OCI-LY3 (cell line): ENCODE results near the gene PCSK2.
"Not testable (repeated sequence)": the region's sequence is repeated elsewhere in the genome, so short reads cannot be mapped to it uniquely, and the experiment has no call there.

Experiments used
- H2AFZ ChIP-seq: fragments of 200-600, 300-600 bp; shearing (Covaris generic); 2 replicates; pipeline ENCODE4 v1.6.0; 2014; ENCODE audit warnings: antibody characterized with exemption, low read depth, low read length
- H3K27ac ChIP-seq: fragments of 200-600, 300-600 bp; sonication (generic); 2 replicates; pipeline ENCODE4 v1.5.1; 2014; ENCODE audit warnings: mild to moderate bottlenecking, low read length, moderate library complexity, mixed read lengths
- H3K27me3 ChIP-seq: fragments of 200-600, 300-600 bp; sonication (generic); 2 replicates; pipeline ENCODE4 v1.6.1; 2014; ENCODE audit warnings: low read depth, low read length, mixed read lengths
- H3K36me3 ChIP-seq: fragments of 200-600, 300-600 bp; sonication (generic); replicated peaks from 2 replicates; pipeline ENCODE3; 2014; ENCODE audit warnings: low read depth, low read length, mixed read lengths
- H3K4me1 ChIP-seq: fragments of 300-600, 200-600 bp; sonication (generic); 2 replicates; pipeline ENCODE4 v1.6.1; 2014; ENCODE audit warnings: low read length, mixed read lengths
- H3K4me2 ChIP-seq: fragments of 200-600, 300-600 bp; sonication (generic); 2 replicates; pipeline ENCODE4 v1.6.1; 2014; ENCODE audit warnings: low read length, mixed read lengths
- H3K4me3 ChIP-seq: fragments of 300-600, 200-600 bp; sonication (generic); 2 replicates; pipeline ENCODE4 v1.5.1; 2014; ENCODE audit warnings: antibody characterized with exemption, mild to moderate bottlenecking, low read length, moderate library complexity
- H3K79me2 ChIP-seq: fragments of 300-600, 200-600 bp; shearing (Covaris generic); 2 replicates; pipeline ENCODE4 v1.6.1; 2014; ENCODE audit warnings: mild to moderate bottlenecking, low read length, mixed read lengths
- H3K9ac ChIP-seq: fragments of 300-600, 200-600 bp; shearing (Covaris generic); 2 replicates; pipeline ENCODE4 v1.6.0; 2014; ENCODE audit warnings: mild to moderate bottlenecking, low read length, moderate library complexity
- H3K9me3 ChIP-seq: fragments of 200-600, 300-600 bp; shearing (Covaris generic); 2 replicates; pipeline ENCODE4 v1.6.1; 2014; ENCODE audit warnings: low read length, mixed read lengths; ENCODE audit not compliant: insufficient read depth
- H4K20me1 ChIP-seq: fragments of 200-600, 300-600 bp; sonication (generic); 2 replicates; pipeline ENCODE4 v1.6.1; 2016; ENCODE audit warnings: low read length, mixed read lengths; ENCODE audit not compliant: insufficient read depth
- CTCF ChIP-seq: fragments of 200-600, 300-600 bp; sonication (generic); IDR thresholded peaks from 2 replicates; pipeline ENCODE4 v1.5.1; 2014; ENCODE audit warnings: antibody characterized with exemption, low read length, low read depth
- EZH2phosphoT487 ChIP-seq: fragments of 200-600 bp; shearing (Covaris generic); IDR thresholded peaks from 2 replicates; pipeline ENCODE4 v1.6.1; 2018; ENCODE audit warnings: antibody characterized with exemption, mixed run types, low read depth

The PCSK2 gene

DNA sequence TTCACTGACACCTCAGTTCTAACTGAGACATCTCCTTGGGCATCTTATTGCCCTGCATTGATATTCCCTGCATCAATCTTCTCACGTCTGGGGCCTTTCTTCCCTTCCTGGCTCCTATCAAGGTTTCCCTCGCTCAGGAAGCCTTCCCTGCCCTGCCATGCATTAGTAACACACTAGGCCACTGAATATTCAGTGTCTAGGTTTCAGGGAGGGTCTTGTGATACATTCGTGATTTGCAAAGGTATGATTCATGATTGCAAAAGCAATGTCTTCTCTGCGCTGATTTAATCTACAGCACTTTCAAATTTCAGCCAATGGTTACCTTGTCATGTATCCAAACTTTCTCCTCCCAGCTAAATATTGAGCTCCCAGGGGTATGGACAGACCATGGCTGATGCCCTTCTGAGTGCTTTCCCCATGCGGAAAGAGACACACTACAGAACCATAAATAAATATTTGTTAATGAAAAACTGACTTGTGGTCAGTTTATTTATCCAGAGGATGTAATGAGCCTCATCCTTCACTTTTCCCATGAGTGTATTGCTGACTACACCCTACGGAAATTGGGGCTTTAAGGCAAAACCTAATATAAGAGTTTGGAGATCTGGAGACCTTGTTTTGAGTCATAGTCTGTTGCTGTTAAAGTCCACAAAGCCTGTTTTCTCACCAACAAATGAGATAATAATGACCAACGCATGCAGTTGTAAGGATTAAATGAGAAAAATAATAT lies 21.6 kb upstream of the PCSK2 start:
- Histone ChIP-seq H4K20me1 (no peaks in the 10 kb centered on the region), H3K36me3 (no peaks in the 10 kb centered on the region), H3K27ac (no peak overlapping the region), H3K27me3 (peaks cover 39% of the 10 kb centered on the region), H3K4me2 (no peak overlapping the region), H3K4me1 (no peaks in the 10 kb centered on the region), H3K9ac (no peak overlapping the region), H3K79me2 (no peaks in the 10 kb centered on the region), H3K4me3 (no peak overlapping the region), H2AFZ (no peak overlapping the region), H3K9me3 (no peaks in the 10 kb centered on the region)
- TF ChIP-seq EZH2phosphoT487 (no peak), CTCF (no peak)

GRCh38 chr20:17210387-17210786 lies 16.5 kb upstream of the PCSK2 start:
- H2AFZ ChIP-seq, result no peak overlapping the region
- no peaks in the 10 kb centered on the region for H3K36me3 ChIP-seq
- H3K27ac ChIP-seq, result no peak overlapping the region
- H3K9ac ChIP-seq, result no peak overlapping the region
- no peaks in the 10 kb centered on the region for H3K79me2 ChIP-seq
- H3K27me3 ChIP-seq, result peaks cover 13% of the 10 kb centered on the region; the same call in 1 of the 2 replicates
- H3K4me1 ChIP-seq, result no peaks in the 10 kb centered on the region
- no peaks in the 10 kb centered on the region for H4K20me1 ChIP-seq
- H3K4me3 ChIP-seq, result no peak overlapping the region
- H3K9me3 ChIP-seq, result no peaks in the 10 kb centered on the region
- TF ChIP-seq EZH2phosphoT487 (no peak), CTCF (no peak)
- no peak overlapping the region for H3K4me2 ChIP-seq

- Histone ChIP-seq H3K4me1 (no peaks in the 10 kb centered on the region), H3K79me2 (no peaks in the 10 kb centered on the region), H3K36me3 (no peaks in the 10 kb centered on the region), H2AFZ (no peak overlapping the region), H3K4me2 (no peak overlapping the region), H4K20me1 (no peaks in the 10 kb centered on the region), H3K27me3 (peaks cover 10% of the 10 kb centered on the region; the same call in 1 of the 2 replicates), H3K9ac (no peak overlapping the region), H3K27ac (no peak overlapping the region), H3K9me3 (no peaks in the 10 kb centered on the region), H3K4me3 (no peak overlapping the region)
- no peak for TF ChIP-seq EZH2phosphoT487
Measured at GRCh38 chr20:17210983-17211382, 15.9 kb upstream of the PCSK2 start.

DNA sequence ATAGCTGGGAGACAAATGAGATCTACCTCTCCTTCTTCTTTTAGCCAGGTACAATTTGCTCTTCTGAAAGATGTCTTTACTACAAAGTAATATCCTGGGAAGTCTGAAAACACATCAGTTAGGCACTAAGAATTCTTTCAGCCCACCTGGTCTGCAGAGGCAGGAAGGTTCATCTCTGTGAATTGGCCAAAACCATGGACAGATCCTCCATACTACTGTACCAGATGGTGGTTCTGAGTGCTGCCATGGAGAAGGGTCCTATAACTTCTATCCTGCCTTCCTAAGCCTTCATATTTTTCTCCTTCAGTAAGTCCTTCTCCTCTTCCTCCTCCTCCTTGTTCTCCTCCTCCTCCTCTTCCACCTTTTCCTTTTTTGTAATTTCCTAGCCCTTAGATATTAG lies 11.7 kb upstream of the PCSK2 start:
- TF ChIP-seq CTCF (no peak), EZH2phosphoT487 (no peak)
- no peaks in the 10 kb centered on the region for H4K20me1 ChIP-seq
- no peaks in the 10 kb centered on the region for H3K4me1 ChIP-seq
- H3K4me2 ChIP-seq, result no peak overlapping the region
- no peak overlapping the region for H3K4me3 ChIP-seq
- peaks cover 5% of the 10 kb centered on the region; the same call in 1 of the 2 replicates for H3K27me3 ChIP-seq
- no peaks in the 10 kb centered on the region for H3K79me2 ChIP-seq
- no peaks in the 10 kb centered on the region for H3K9me3 ChIP-seq
- H3K9ac ChIP-seq, result no peak overlapping the region
- no peak overlapping the region for H3K27ac ChIP-seq
- H2AFZ ChIP-seq, result no peak overlapping the region
- H3K36me3 ChIP-seq, result no peaks in the 10 kb centered on the region

GRCh38 chr20:17219856-17220255 lies 7.0 kb upstream of the PCSK2 start:
- H3K36me3 ChIP-seq, H4K20me1 ChIP-seq, H3K4me2 ChIP-seq, H3K27me3 ChIP-seq, H3K9ac ChIP-seq, H3K9me3 ChIP-seq, H3K27ac ChIP-seq, H2AFZ ChIP-seq, H3K4me3 ChIP-seq, H3K4me1 ChIP-seq, H3K79me2 ChIP-seq: not testable (repeated sequence)
